Right atrium auricular region (tissue), 2 donors: Measurements from ENCODE around the gene MLIP. TPM values are rescaled to one million over a fixed set of nuclear protein-coding genes. Genes with fewer than 3 reads are reported as not detected.
A peak's percentile ranks its signal among the peaks of the same experiment; 100 is the strongest.

Source experiments
- DNase-seq: peaks from one replicate; pipeline ENCODE4 v3.0.0-alpha.2; 2019; ENCODE audit warnings: low spot score
- H3K27ac ChIP-seq, 2 donors: fragments of 200-600 bp; sonication (generic); 1 replicate in 1 of 2; 2 replicates in 1 of 2; pipeline ENCODE4 v1.5.1; 2016 to 2019
- H3K27me3 ChIP-seq, 2 donors: fragments of 200-600 bp; sonication (generic); one replicate each; pipeline versions ENCODE4 v1.5.1 to v1.6.0; 2017 to 2019
- H3K36me3 ChIP-seq: fragments of 200-600 bp; sonication (generic); one replicate; pipeline ENCODE4 v1.5.1; 2016
- H3K4me1 ChIP-seq, 2 donors: fragments of 200-600 bp; sonication (generic); one replicate each; pipeline versions ENCODE4 v1.5.1 to v1.6.0; 2017 to 2019
- H3K4me3 ChIP-seq, 2 donors: fragments of 200-600 bp; sonication (generic); 1 replicate in 1 of 2; 2 replicates in 1 of 2; pipeline ENCODE4 v1.5.1; 2017 to 2019; ENCODE audit warnings: mild to moderate bottlenecking in 1 of 2, moderate library complexity in 1 of 2
- H3K9me3 ChIP-seq, 2 donors: fragments of 200-600 bp; sonication (generic); one replicate each; pipeline ENCODE4 v1.5.1; 2019
- total RNA-seq, 2 donors: library from RNA; depleted of rRNA; stranded (reverse); fragments of >200 nt; gene quantifications; one replicate each; pipeline ENCODE4 v1.1.0, GENCODE V29; 2016
- TF ChIP-seq, protein P1 (sequence below), 2 donors: fragments of 200-600 bp; sonication (generic); IDR thresholded peaks; one replicate each; pipeline ENCODE4 v1.5.1; 2019; ENCODE audit warnings: antibody characterized with exemption in 2 of 2

Gene MLIP, protein sequence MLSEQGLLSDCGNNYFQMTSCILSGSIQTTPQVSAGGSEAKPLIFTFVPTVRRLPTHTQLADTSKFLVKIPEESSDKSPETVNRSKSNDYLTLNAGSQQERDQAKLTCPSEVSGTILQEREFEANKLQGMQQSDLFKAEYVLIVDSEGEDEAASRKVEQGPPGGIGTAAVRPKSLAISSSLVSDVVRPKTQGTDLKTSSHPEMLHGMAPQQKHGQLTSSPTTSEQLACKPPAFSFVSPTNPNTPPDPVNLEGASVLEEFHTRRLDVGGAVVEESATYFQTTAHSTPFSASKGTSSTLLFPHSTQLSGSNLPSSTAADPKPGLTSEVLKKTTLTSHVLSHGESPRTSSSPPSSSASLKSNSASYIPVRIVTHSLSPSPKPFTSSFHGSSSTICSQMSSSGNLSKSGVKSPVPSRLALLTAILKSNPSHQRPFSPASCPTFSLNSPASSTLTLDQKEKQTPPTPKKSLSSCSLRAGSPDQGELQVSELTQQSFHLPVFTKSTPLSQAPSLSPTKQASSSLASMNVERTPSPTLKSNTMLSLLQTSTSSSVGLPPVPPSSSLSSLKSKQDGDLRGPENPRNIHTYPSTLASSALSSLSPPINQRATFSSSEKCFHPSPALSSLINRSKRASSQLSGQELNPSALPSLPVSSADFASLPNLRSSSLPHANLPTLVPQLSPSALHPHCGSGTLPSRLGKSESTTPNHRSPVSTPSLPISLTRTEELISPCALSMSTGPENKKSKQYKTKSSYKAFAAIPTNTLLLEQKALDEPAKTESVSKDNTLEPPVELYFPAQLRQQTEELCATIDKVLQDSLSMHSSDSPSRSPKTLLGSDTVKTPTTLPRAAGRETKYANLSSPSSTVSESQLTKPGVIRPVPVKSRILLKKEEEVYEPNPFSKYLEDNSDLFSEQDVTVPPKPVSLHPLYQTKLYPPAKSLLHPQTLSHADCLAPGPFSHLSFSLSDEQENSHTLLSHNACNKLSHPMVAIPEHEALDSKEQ
- 100 to 1,000 TPM; 170 to 262 TPM for total RNA-seq

DNA sequence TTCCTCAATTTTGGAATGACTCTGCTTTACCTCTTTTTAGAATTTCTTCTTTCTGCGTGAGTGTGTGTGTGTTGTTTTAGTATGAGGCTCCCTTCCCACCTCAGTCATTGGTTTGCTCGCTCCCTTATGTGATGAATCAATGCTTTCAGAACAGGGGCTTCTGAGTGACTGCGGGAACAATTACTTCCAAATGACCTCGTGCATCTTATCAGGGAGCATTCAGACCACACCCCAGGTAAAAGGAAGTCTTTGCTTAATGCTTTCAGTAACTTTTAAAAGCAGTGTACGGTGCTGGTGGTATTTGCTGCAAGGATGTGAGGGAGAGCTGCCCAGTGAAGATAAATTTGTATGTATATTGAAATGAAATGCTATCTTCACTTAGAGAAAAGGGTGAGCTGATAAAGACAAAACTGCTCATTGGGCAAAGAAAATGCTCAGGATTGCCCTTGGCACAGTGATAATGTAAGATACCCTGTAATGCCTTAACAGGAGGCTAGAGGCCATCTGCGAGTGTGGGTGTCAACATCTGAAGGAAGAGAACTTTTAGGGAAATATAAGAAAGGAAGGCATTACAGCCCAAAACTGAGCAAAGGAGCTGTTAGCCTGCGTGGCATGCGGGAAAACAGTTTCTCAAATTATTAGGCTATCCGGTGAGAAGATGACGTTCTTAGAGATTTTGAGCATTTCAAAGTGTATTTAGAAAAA, at the start of gene MLIP:
TSS of gene MLIP (plus strand) at position 103 of the 705 bp plus-strand sequence. CDS start at position 140, 37 bp downstream.
- H3K27ac ChIP-seq, result no peak within 1 kb of the TSS
- peaks cover 0 to 46% of the 10 kb centered on the region in 2 donors for H3K4me1 ChIP-seq

DNA sequence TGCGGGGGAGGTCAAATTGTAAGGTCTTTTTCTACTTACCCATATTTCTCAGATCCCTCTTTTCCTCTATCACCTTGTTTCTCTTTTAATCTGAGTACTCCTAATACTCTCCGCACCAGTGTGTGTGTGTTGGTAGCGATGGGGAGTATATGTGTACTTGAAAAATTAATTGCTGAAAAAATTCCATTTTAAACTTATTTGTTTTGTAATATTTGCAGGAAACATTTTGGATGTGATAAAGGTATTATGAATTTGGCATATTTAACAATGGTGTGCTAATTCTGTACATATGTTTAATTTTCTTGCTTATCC, 48.1 kb upstream of the MLIP start:
- H3K36me3 ChIP-seq, result no peaks in the 10 kb centered on the region
- H3K27me3 ChIP-seq, result no peaks in the 10 kb centered on the region
- no peak overlapping the region for H3K4me3 ChIP-seq
- H3K27ac ChIP-seq, result no peak overlapping the region
- H3K9me3 ChIP-seq, result no peaks in the 10 kb centered on the region
- TF ChIP-seq, protein P1, sequence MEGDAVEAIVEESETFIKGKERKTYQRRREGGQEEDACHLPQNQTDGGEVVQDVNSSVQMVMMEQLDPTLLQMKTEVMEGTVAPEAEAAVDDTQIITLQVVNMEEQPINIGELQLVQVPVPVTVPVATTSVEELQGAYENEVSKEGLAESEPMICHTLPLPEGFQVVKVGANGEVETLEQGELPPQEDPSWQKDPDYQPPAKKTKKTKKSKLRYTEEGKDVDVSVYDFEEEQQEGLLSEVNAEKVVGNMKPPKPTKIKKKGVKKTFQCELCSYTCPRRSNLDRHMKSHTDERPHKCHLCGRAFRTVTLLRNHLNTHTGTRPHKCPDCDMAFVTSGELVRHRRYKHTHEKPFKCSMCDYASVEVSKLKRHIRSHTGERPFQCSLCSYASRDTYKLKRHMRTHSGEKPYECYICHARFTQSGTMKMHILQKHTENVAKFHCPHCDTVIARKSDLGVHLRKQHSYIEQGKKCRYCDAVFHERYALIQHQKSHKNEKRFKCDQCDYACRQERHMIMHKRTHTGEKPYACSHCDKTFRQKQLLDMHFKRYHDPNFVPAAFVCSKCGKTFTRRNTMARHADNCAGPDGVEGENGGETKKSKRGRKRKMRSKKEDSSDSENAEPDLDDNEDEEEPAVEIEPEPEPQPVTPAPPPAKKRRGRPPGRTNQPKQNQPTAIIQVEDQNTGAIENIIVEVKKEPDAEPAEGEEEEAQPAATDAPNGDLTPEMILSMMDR (IDR thresholded peaks at IDR 0.05), result no peak
- peaks cover 0 to 29% of the 10 kb centered on the region in 2 donors for H3K4me1 ChIP-seq
- no peak for DNase-seq

More for the DNA sequence above, at the start of gene MLIP:
- no peak within 1 kb of the TSS for H3K4me3 ChIP-seq
- no peaks in the 10 kb centered on the region for H3K36me3 ChIP-seq
- TF ChIP-seq, protein P1 (IDR thresholded peaks at IDR 0.05), result no peak
- H3K9me3 ChIP-seq, result no peaks in the 10 kb centered on the region
- no peak for DNase-seq
- H3K27me3 ChIP-seq, result no peaks in the 10 kb centered on the region

DNA sequence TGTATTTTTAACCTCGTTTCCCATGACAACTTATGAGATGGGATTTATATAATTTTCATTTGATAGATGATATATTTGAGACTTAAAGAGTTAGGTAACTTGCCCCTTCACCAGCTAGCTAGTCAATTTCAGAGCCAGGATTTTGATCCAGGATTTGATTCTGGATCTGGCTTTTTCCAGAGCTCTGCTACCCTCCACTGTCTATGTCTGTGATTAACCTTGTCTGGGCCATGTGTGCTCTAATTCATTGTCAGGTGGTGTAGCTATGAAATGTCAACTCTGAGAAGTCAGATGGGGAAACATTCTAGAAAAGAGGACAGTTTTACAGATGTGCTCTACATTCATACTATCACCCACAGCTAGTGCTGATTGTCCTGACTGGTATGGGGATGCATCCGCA, 42.5 kb upstream of the MLIP start:
- Histone ChIP-seq H3K27ac (no peak overlapping the region), H3K36me3 (no peaks in the 10 kb centered on the region), H3K4me3 (no peak overlapping the region), H3K9me3 (no peaks in the 10 kb centered on the region), H3K4me1 (peaks cover 0 to 11% of the 10 kb centered on the region in 2 donors), H3K27me3 (no peaks in the 10 kb centered on the region)
- no peak for DNase-seq
- TF ChIP-seq, protein P1 (IDR thresholded peaks at IDR 0.05), result no peak

DNA sequence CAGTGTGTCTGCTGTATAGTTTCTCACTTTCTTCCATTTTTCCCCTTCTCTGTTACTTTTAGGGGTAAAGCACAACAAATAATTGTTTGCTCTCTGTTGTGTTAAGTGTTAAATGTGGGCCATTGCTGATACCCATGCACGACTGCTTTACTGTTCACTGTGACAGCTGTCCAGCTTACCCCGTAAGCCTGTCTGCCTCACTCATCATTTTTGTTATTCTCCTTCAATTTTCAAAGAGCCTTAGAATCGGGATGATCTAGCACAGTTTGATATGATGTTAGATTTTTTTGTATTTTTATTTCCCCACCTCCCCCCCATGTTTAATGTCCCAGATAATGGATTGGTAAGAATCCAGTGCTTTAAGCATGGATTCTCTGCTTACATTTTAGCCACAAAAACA, 41.2 kb upstream of the MLIP start:
- TF ChIP-seq, protein P1 (IDR thresholded peaks at IDR 0.05), result no peak
- H3K27ac ChIP-seq, result no peak overlapping the region
- no peak overlapping the region for H3K4me3 ChIP-seq
- no peaks in the 10 kb centered on the region for H3K27me3 ChIP-seq
- DNase-seq, result no peak
- H3K4me1 ChIP-seq, result peaks cover 0 to 9% of the 10 kb centered on the region in 2 donors
- H3K9me3 ChIP-seq, result no peaks in the 10 kb centered on the region
- H3K36me3 ChIP-seq, result no peaks in the 10 kb centered on the region

DNA sequence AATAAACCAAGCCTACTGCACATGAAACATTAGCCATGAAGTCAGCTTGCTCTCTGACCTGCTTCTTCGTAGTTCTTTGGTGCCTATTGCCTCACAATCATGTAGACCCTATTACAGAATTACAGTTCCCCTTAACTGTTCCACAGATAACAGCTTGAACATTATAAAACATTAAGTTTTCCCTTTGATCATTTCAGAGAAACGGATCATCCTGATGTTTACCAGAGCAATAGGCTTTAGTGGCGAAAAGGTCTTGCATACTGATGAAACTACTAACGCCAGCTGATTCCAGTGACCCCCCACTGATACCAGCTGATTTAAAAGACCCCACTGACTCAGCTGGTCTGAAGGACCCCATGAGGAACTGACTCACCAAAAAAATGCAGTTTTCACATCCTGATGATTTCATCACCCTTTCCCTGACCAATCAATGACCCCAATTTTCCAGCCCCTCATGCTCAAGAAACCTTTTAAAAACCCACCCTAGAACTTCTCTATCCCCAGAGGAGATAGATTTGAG, 39.4 kb upstream of the MLIP start:
- peak overlapping the region in 1 of 2 donors; percentile 15 for H3K27ac ChIP-seq
- no peak for DNase-seq
- no peaks in the 10 kb centered on the region for H3K36me3 ChIP-seq
- H3K4me1 ChIP-seq, result peaks cover 0 to 15% of the 10 kb centered on the region in 2 donors
- H3K27me3 ChIP-seq, result no peaks in the 10 kb centered on the region
- no peaks in the 10 kb centered on the region for H3K9me3 ChIP-seq
- no peak overlapping the region for H3K4me3 ChIP-seq
- TF ChIP-seq, protein P1 (IDR thresholded peaks at IDR 0.05), result no peak
